ENCODE measurements around the gene PDE7B.

PDE7B gene

DNA sequence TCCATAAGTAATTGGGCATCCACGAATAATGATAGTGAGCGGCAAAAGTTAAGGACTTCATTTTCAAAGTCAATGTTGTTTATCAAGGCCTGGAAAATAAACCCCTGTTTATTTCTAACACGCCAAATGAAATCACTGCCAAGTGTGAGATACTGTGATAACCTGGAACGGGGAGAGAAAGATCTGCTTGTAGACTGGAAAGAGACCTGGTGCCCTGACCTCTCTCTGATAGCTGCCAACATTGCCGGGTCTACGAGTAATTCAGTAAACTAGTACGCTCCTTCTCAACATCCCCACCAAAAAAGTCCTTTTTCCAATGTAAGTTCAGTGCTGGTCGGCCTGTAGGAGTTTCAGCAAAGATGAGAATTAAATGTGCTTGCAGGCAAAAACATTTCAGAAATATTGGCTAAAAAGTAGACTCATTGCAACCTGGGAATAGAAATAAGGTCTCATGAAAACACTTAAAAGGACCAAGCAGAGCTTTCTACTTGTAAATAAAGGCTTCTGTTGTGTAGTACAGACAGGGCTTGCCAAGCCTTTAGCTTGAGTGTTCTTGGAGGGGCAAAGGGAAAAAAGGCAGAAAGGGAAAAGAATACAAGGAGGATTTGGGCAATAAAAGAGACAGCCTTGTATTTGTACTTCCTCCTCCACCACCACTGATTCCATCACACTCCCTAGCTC lies 43.9 kb downstream of the PDE7B start:
- DNase-seq = no peak

GRCh38 chr6:135897087-135897486 lies 45.6 kb downstream of the PDE7B start:
- no peak for DNase-seq

- DNase-seq = no peak
Observed at GRCh38 chr6:135901774-135902524, 50.4 kb downstream of the PDE7B start.

DNA sequence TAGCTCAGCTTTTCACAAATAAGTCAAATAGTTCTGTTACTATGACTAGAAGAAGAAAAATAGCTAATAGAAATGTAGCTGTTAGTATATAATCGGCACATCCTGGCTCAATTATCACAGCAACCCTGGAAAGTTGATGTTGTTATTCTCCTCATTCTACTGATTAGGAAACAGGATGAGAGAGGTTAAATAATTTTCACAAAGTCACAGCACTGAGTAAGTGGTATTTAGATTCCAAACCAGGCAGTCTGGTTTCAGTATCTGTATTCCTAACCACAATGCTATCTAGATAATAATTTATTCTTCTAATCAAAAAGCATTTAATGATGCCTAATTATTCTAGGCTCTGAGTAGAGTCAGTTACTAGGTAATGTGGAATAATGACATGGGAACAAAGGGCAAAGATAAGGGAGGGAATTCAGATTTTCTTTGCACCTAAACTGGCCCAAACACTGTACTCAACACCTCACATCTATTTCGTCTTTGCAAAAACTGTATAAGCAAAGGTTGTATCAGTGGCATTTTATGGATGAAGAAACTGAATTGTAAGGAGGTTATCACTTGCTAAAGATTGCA lies 51.3 kb downstream of the PDE7B start:
- no peak for DNase-seq

DNA sequence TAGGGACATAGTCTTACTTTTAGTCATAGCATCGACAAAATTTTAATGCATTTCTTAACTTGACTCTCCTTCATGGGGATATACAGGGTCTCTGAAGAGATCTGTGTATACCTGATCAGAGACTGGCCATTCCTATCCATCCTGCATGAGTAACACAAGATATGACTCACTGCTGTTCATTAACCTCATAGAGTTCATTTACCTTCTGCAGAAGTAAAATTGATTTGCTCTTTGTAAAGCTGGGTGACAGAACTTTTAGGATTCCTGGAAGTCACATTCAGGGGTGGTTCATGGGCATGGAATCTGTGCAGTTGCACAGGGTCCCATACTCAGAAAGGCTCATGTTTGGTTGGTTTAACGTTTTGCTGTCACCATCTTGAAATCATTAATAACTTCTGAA lies 53.2 kb downstream of the PDE7B start:
- DNase-seq = no peak

- no peak for DNase-seq
Observed at GRCh38 chr6:135905604-135906300, 54.3 kb downstream of the PDE7B start.

- no peak for DNase-seq
Observed at GRCh38 chr6:135906542-135906941, 55.0 kb downstream of the PDE7B start.

- DNase-seq = no peak
Observed at GRCh38 chr6:135906972-135907465, 55.5 kb downstream of the PDE7B start.

DNA sequence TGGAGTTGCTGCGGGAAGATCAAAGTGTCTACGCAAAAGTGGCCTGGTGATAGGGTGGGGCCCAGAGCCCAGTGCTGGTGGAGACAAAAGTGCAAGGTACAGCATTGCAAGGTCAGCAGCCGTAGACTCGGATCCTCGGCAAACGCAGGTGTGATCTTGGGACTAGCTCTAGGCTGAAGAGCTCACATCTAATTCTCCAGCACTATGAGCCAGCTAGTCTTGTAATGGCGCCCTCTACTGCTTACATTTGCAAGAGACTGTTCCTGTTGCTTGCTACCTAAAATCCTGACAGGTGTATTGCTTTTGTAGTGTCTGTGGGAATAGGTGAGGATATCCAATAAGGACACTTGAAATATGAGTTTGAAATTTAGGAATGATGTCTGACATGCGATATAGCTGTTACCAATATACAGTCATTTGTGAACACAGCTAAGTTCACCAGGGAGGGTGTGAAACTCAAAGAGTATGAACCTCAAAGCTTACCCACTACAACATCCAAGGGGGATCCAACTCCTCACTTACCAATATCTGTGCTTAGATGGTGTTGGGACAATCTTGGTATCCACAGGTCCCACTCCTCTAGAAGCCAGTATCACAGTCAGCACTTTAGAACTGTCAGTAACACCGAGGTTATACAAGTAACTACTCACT lies 58.4 kb downstream of the PDE7B start:
- peak; percentile 69 for DNase-seq

DNA sequence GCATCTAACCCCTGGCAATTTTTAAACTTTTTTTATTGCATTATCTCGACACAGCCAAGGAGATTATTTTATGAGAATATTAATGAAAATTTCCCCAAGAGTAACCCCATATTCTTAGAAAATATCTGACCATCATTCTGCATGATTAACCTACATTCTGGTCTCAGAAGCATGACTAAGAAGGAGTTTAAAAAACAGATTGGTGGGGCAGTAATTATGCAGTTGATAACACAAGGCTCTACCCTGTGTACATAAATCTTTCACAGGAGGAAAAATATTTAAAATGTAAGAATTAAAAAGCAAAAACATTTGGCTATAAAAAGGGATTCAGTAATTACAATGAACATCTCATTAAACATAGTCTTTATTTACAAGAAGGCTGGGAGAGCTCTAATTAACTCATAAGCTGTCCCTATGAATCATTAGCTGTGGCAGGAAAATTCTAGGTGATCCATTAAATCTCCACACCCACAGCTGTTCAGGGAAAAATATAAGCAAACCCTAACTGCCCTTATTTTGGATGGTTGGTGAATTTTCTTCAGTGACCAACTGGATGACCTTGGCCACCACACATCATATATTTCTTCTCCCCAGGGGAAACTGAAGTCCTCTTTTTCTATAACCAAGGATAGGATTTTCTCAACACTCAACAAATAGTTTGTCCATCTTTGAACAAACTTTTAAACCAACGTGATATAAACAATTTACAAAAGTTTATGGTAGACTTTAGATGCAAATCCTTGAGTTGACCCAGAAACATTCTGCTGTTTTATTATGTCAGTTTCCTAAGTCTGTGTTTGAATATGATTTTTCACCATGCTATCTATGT lies 59.5 kb downstream of the PDE7B start:
- no peak for DNase-seq

- no peak for DNase-seq
Observed at GRCh38 chr6:135913785-135914184, 62.3 kb downstream of the PDE7B start.

DNA sequence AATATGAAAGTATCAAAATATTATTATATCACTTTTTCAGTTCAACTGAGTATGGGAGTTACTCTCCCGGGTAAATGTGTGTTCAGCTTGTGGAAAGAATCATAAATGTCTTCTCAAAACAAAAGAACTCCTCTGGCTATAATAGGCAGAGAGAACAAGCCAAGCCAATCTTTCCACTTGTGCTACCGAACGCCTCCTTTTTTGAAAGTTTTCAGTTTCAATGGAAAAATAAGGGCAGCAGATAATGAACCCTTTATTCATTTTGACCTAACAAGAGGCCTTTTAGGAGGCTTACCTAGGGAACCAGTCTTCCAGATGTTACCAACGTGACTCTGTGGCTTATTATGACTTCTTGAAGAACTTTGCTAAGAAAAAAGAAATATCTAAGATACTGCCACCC lies 67.5 kb downstream of the PDE7B start:
- no peak for DNase-seq

- no peak for DNase-seq
Observed at GRCh38 chr6:135920689-135921088, 69.2 kb downstream of the PDE7B start.

DNA sequence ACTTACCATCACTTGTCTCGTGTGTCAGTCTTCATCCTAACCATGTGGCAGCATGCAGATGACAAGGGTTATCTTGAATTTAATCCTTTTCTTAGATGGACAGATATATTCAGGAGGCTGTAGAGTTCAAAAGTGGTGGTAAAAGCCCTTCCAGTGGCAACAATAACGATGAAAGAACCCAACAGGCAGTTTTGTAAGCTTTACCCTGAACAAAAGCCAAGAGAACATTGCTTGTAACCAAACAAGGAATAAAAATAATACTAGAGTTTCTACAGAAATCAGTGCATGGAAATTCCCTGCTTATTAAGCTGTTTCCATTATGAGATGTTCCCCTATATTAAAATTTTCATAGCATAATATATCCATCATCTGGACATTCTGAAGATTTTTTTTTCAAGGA lies 69.7 kb downstream of the PDE7B start:
- no peak for DNase-seq

- no peak for DNase-seq
Observed at GRCh38 chr6:135922174-135922573, 70.7 kb downstream of the PDE7B start.

GRCh38 chr6:135922746-135923145 lies 71.2 kb downstream of the PDE7B start:
- no peak for DNase-seq

DNA sequence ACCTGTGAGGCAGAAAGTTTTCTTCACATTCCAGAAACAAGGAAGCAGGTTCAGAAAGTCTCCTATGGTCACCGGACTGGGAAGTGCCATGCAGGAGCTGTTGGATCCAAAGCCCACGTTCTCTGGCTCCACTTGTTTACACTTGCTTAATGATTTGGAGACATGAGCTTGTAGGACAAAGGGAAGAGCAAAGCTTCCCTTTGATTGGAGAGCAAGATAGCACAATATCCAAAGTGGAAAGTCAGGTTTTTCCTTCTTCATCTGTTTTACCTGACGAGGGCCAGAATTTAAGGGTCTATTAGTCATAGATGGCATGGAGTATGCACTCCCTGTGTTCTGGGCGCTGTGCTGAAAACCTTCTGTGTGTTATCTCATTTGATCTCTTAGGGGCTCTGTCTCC lies 81.2 kb downstream of the PDE7B start:
- no peak for DNase-seq

- DNase-seq = no peak
Observed at GRCh38 chr6:135935941-135936601, 84.6 kb downstream of the PDE7B start.

DNA sequence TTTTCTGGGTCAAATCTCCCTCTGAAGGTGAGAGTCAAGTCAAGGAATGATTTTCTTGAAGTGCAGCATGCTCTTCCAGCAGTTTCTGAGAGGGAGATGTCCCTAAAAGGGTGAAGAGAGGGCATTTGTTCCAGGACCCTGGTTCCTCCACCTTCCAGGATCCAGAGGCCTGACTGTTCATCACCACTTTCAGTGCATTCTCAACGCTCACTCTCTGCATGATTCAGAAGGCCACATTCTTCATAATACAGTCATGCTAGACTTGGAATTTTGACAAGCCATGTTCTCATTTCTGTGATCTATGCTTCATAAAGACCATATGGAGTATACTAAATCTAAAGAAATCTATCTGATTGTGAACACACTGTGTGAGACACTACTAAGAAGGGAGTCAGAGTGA lies 85.1 kb downstream of the PDE7B start:
- no peak for DNase-seq

GRCh38 chr6:135937106-135937505 lies 85.6 kb downstream of the PDE7B start:
- DNase-seq = no peak

- peak; percentile 16 for DNase-seq
Observed at GRCh38 chr6:135938576-135939207, 87.2 kb downstream of the PDE7B start.

Measured in hematopoietic multipotent progenitor cell treated with erythropoietin and hydrocortisone succinate and interleukin-3 and kit ligand, for 8 days (in vitro differentiated cells).